A673 (cell line): ENCODE data around the gene DCAF8. TPM values are rescaled to one million over a fixed set of nuclear protein-coding genes. Genes with fewer than 3 reads are reported as not detected.

Experiments used
- BruUV-seq: library from RNA; stranded (reverse); fragments of 400-500 nt; replicated peaks from 2 replicates; lab custom pipeline; 2021; lab: Mats Ljungman, UMichigan
- CTCF ChIA-PET: fragments of 300-600 bp; sonication (Branson Sonifier 250); formaldehyde crosslinking; loops from one replicate; lab custom pipeline; 2022; ENCODE audit warnings: antibody characterized with exemption; lab: Charles Lee
- POLR2A ChIA-PET: fragments of 300-600 bp; sonication (Branson Sonifier 250); formaldehyde crosslinking; loops from one replicate; lab custom pipeline; 2022; ENCODE audit warnings: antibody characterized with exemption; ENCODE audit not compliant: low non-redundant PET; lab: Charles Lee
- DNase-seq: peaks from one replicate; pipeline ENCODE4 v3.0.0-alpha.2; 2015; ENCODE audit warnings: low spot score
- H3K27ac ChIP-seq: fragments of 200-600 bp; sonication (generic); 2 replicates; pipeline ENCODE4 v1.5.1; 2016; ENCODE audit warnings: mixed run types, low read depth, mild to moderate bottlenecking, mixed read lengths, antibody characterized with exemption, low read length; ENCODE audit not compliant: poor library complexity, severe bottlenecking
- H3K27me3 ChIP-seq: fragments of 200-600 bp; sonication (generic); replicated peaks from 2 replicates; pipeline ENCODE4 v1.6.1; 2017; ENCODE audit warnings: mixed run types, low read depth, mild to moderate bottlenecking, mixed read lengths, antibody characterized with exemption, low read length; ENCODE audit not compliant: insufficient read depth, poor library complexity
- H3K36me3 ChIP-seq: fragments of 200-600 bp; sonication (generic); 2 replicates; pipeline ENCODE4 v1.6.1; 2016; ENCODE audit warnings: mixed run types, mild to moderate bottlenecking, mixed read lengths, antibody characterized with exemption, low read length; ENCODE audit not compliant: insufficient read depth, poor library complexity, severe bottlenecking
- H3K4me1 ChIP-seq: fragments of 200-600 bp; sonication (generic); 2 replicates; pipeline ENCODE4 v1.6.1; 2017; ENCODE audit warnings: mixed run types, mild to moderate bottlenecking, mixed read lengths, antibody characterized with exemption, low read length; ENCODE audit not compliant: insufficient read depth, poor library complexity, severe bottlenecking
- H3K4me3 ChIP-seq: fragments of 200-600 bp; sonication (generic); 2 replicates; pipeline ENCODE4 v1.5.1; 2016; ENCODE audit warnings: low read depth, mixed run types, mild to moderate bottlenecking, mixed read lengths, low read length; ENCODE audit not compliant: poor library complexity, severe bottlenecking
- H3K9me3 ChIP-seq: fragments of 200-600 bp; sonication (generic); 2 replicates; pipeline ENCODE4 v1.6.1; 2016; ENCODE audit warnings: mixed run types, low read depth, mild to moderate bottlenecking, mixed read lengths, antibody characterized with exemption, low read length; ENCODE audit not compliant: poor library complexity, severe bottlenecking
- EZH2 ChIP-seq: fragments of 200-600 bp; sonication (generic); IDR thresholded peaks from 2 replicates; pipeline ENCODE4 v1.6.1; 2017; ENCODE audit warnings: borderline replicate concordance, low read depth, mild to moderate bottlenecking, mixed read lengths, antibody characterized with exemption, low read length; ENCODE audit not compliant: poor library complexity, severe bottlenecking
- intact Hi-C: fragments of 100-400 bp; cut with micrococcal nuclease; formaldehyde crosslinking; loops from one replicate; pipeline ENCODE4 v1.10.0; 2022; ENCODE audit not compliant: unreplicated experiment
- total RNA-seq: library from RNA; stranded (reverse); gene quantifications from 2 replicates; pipeline ENCODE4 v1.2.3, GENCODE V29; 2021
- TF ChIP-seq, protein P1 (sequence below): fragments of 300-800, 200-600 bp; sonication (generic); conservative IDR thresholded peaks from 2 replicates; pipeline ENCODE4 v1.5.1; 2017; ENCODE audit warnings: low read depth, mild to moderate bottlenecking, antibody characterized with exemption, low read length, moderate library complexity, mixed read lengths

DCAF8 gene
- total RNA-seq, 1 experiment from 2014 or later = 108 TPM

DNA sequence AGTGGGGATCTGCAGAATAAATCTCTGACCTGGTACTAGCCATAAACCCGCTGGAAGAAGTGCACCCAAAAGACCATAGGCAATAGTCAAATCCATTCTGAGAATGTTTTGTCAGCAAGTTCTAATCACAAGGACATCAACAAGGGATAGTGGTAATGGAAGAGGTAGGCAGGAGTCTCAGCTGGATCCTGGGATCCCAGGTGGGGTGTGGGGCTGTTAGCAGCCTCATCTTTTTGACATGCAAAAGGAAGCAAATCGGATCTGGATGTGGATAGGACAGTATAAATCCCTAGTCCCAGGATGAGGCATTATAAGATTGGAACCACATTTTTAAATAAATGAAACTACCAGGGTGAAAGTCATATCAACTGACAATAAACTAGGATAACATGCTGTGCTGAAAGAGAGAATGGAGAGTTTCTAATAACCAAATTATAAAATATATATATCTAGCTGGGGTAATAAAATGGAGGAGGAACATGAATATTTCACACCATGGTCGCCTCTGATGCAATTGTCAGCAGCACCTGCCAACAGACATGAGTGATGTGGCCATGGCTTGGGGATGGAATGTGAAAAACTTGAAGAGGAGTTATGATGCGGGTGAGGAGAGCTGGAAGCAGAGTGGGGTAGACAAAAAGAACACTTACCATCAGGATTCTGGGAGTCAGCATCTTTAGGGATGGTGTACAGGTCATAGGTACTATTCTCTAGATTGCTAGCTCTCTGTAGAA, 46.3 kb upstream of the DCAF8 start:
- BruUV-seq = no TSS peak
- DNase-seq = no peak
- Histone ChIP-seq H3K4me1 (no peaks in the 10 kb centered on the region), H3K27me3 (no peaks in the 10 kb centered on the region), H3K9me3 (no peaks in the 10 kb centered on the region), H3K4me3 (no peak overlapping the region), H3K36me3 (peaks cover 91% of the 10 kb centered on the region), H3K27ac (no peak overlapping the region)
- intact Hi-C loops = no loop called here
- CTCF ChIA-PET = no interaction called here
- POLR2A ChIA-PET = no interaction called here
- TF ChIP-seq, protein P1, sequence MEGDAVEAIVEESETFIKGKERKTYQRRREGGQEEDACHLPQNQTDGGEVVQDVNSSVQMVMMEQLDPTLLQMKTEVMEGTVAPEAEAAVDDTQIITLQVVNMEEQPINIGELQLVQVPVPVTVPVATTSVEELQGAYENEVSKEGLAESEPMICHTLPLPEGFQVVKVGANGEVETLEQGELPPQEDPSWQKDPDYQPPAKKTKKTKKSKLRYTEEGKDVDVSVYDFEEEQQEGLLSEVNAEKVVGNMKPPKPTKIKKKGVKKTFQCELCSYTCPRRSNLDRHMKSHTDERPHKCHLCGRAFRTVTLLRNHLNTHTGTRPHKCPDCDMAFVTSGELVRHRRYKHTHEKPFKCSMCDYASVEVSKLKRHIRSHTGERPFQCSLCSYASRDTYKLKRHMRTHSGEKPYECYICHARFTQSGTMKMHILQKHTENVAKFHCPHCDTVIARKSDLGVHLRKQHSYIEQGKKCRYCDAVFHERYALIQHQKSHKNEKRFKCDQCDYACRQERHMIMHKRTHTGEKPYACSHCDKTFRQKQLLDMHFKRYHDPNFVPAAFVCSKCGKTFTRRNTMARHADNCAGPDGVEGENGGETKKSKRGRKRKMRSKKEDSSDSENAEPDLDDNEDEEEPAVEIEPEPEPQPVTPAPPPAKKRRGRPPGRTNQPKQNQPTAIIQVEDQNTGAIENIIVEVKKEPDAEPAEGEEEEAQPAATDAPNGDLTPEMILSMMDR = no peak
- TF ChIP-seq EZH2 = no peak

DNA sequence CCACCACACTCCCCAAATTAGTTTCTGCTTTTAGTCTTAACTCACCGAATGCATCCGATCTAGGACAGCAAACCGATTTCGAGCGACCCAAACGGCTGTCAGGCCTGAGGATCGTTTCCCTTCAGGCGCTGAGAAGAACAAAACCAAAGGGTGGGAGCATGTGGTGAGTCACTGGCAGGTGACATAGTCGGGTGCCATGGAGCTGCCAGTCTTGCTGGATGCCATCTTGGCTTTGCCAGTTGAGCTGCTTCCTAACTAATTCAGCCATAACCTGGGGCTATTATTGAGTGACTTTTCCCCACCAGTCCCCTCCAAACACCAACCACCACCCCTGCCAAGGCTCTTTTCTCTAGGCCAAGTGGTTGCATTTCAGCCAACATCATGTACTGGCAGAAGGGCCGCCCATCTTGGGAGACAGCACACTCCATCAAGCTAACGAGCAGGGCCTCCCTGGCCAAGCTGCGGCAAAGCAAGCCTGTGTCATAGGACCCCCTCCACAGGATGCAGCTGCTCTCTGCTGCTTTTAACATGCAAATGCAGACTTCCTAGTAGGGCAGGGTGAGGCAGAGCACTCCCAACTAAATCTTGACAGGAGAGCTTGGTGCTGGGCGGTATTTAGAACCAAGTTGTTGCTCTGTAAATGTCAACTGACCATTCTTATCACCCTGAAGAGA, 44.9 kb upstream of the DCAF8 start:
- Histone ChIP-seq H3K9me3 (no peaks in the 10 kb centered on the region), H3K4me1 (no peaks in the 10 kb centered on the region), H3K27me3 (no peaks in the 10 kb centered on the region), H3K36me3 (peaks cover 82% of the 10 kb centered on the region), H3K4me3 (no peak overlapping the region), H3K27ac (no peak overlapping the region)
- DNase-seq = no peak
- TF ChIP-seq EZH2 = no peak
- TF ChIP-seq, protein P1 = no peak
- intact Hi-C loops = no loop called here
- no TSS peak for BruUV-seq
- ChIA-PET POLR2A (no interaction called here), CTCF (no interaction called here)

DNA sequence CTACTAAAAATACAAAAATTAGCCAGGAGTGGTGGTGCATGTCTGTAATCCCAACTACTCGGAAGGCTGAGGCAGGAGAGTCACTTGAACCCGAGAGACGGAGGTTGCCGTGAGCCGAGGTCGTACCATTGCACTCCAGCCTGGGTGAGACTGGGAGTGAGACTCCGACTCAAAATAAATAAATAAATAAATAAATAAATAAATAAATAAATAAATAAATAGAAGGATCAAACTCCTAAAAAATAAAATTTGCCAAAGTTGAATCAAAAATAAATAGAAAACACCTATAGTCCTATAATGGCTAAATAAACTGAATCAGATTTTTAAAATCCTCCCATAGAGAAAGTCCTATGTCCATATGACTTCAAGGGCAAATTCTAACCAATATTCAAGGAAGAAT, 37.8 kb upstream of the DCAF8 start:
- TF ChIP-seq EZH2 = no peak
- TF ChIP-seq, protein P1 = no peak
- Histone ChIP-seq H3K27ac (no peak overlapping the region), H3K27me3 (no peaks in the 10 kb centered on the region), H3K4me1 (no peaks in the 10 kb centered on the region), H3K36me3 (peaks cover 76% of the 10 kb centered on the region), H3K9me3 (no peaks in the 10 kb centered on the region), H3K4me3 (no peak overlapping the region)
- DNase-seq = no peak
- ChIA-PET POLR2A (no interaction called here), CTCF (no interaction called here)
- intact Hi-C loops = loop anchor here (5.0 kb wide), 1 partner anchor 37 kb away; no protein-coding TSS in a partner anchor
- no TSS peak for BruUV-seq
